GM19099 (cell line): ENCODE measurements around the gene ETV3.

Experiments
- POLR2A ChIP-seq: IDR thresholded peaks from 3 replicates; pipeline ENCODE4 v1.6.1; 2011; ENCODE audit warnings: low read depth; ENCODE audit not compliant: insufficient read length; ENCODE audit errors: extremely low read depth

The ETV3 gene

GRCh38 chr1:157124855-157125254 is 13.3 kb downstream of the ETV3 start:
- no peak for TF ChIP-seq POLR2A

GRCh38 chr1:157119448-157119847 is 18.7 kb downstream of the ETV3 start:
- no peak for TF ChIP-seq POLR2A

GRCh38 chr1:157119008-157119407 is 19.2 kb downstream of the ETV3 start:
- no peak for TF ChIP-seq POLR2A

GRCh38 chr1:157117527-157118057 is 20.6 kb downstream of the ETV3 start:
- TF ChIP-seq POLR2A: no peak

- TF ChIP-seq POLR2A: no peak
Measured at GRCh38 chr1:157116737-157117103, 21.5 kb downstream of the ETV3 start.

GRCh38 chr1:157115851-157116736 is 22.1 kb downstream of the ETV3 start:
- TF ChIP-seq POLR2A: no peak

GRCh38 chr1:157115429-157115838 is 22.8 kb downstream of the ETV3 start:
- TF ChIP-seq POLR2A: no peak

- TF ChIP-seq POLR2A: no peak
Measured at GRCh38 chr1:157114183-157115121, 23.7 kb downstream of the ETV3 start.

GRCh38 chr1:157113631-157114030 is 24.6 kb downstream of the ETV3 start:
- TF ChIP-seq POLR2A: no peak

- no peak for TF ChIP-seq POLR2A
Measured at GRCh38 chr1:157113106-157113505, 25.1 kb downstream of the ETV3 start.

- TF ChIP-seq POLR2A: no peak
Measured at GRCh38 chr1:157112186-157112867, 25.9 kb downstream of the ETV3 start.

GRCh38 chr1:157111396-157112165 is 26.6 kb downstream of the ETV3 start:
- TF ChIP-seq POLR2A: no peak

GRCh38 chr1:157110686-157111085 is 27.5 kb downstream of the ETV3 start:
- TF ChIP-seq POLR2A: no peak

- no peak for TF ChIP-seq POLR2A
Measured at GRCh38 chr1:157110003-157110402, 28.2 kb downstream of the ETV3 start.
